Gastroesophageal sphincter (tissue), 4 donors: ENCODE measurements around the gene ACSL6. TPM values are rescaled to one million over a fixed set of nuclear protein-coding genes. Genes with fewer than 3 reads are reported as not detected.

Experiments
- ATAC-seq: fragments of 150-250 bp; one replicate; pipeline ENCODE4 v1.9.1; 2016; ENCODE audit warnings: mild to moderate bottlenecking, moderate library complexity
- H3K27ac ChIP-seq, 4 donors: fragments of 200-600 bp; sonication (generic) in 3 of 4; 1 replicate in 3 of 4; 2 replicates in 1 of 4; pipeline ENCODE4 v1.5.1; 2016 to 2019
- H3K27me3 ChIP-seq: fragments of 200-600 bp; sonication (generic); one replicate; pipeline ENCODE4 v1.5.1; 2019
- H3K36me3 ChIP-seq, 2 donors: fragments of 200-600 bp; sonication (generic); one replicate each; pipeline ENCODE4 v1.5.1; 2019; ENCODE audit warnings: control low read depth in 1 of 2
- H3K4me1 ChIP-seq, 3 donors: fragments of 200-600 bp; sonication (generic); 1 replicate in 2 of 3; 2 replicates in 1 of 3; pipeline ENCODE4 v1.5.1; 2016 to 2019; ENCODE audit warnings: control low read depth in 2 of 3
- H3K4me3 ChIP-seq, 2 donors: fragments of 200-600 bp; sonication (generic); one replicate each; pipeline ENCODE4 v1.5.1; 2019; ENCODE audit warnings: mild to moderate bottlenecking in 1 of 2, moderate library complexity in 1 of 2
- H3K9me3 ChIP-seq, 3 donors: fragments of 200-600 bp; sonication (generic); one replicate each; pipeline ENCODE4 v1.5.1; 2017 to 2019; ENCODE audit warnings: control low read depth in 2 of 3
- EP300 ChIP-seq: sonication (generic); formaldehyde crosslinking; IDR thresholded peaks from one replicate; pipeline ENCODE4 v1.6.1; 2017; ENCODE audit warnings: antibody characterized with exemption, mild to moderate bottlenecking
- POLR2A ChIP-seq, 2 donors: fragments of 450-650 bp; IDR thresholded peaks; one replicate each; pipeline ENCODE4 v1.6.1; 2017; ENCODE audit warnings: antibody characterized with exemption in 2 of 2, mild to moderate bottlenecking in 2 of 2, moderate library complexity in 1 of 2
- POLR2AphosphoS5 ChIP-seq: sonication (generic); formaldehyde crosslinking; IDR thresholded peaks from one replicate; pipeline ENCODE4 v1.6.1; 2017; ENCODE audit warnings: antibody characterized with exemption
- WGBS, 2 donors: methylation state at CpG; one replicate each; pipeline ENCODE4 v1.1.5; 2018; ENCODE audit warnings: low coverage in 1 of 2; 5-methylcytosine and 5-hydroxymethylcytosine counted together
- total RNA-seq, 4 donors: library from RNA; depleted of rRNA; stranded (reverse); fragments of >200 nt; gene quantifications; one replicate each; pipeline ENCODE4 v1.1.0, GENCODE V29; 2016
- TF ChIP-seq, protein P1 (sequence below), 4 experiments: fragments of 200-600 bp in 2 of 4; fragments of 450-650 bp in 2 of 4; sonication (generic) in 1 of 4; IDR thresholded peaks; one replicate each; pipeline ENCODE4 v1.5.1; 2017 to 2019; ENCODE audit warnings: antibody characterized with exemption in 4 of 4, mild to moderate bottlenecking in 2 of 4, moderate library complexity in 2 of 4

ACSL6 gene
- total RNA-seq, 4 donors from 2014 or later: 1.3 to 3.6 (median 2.6) TPM

DNA sequence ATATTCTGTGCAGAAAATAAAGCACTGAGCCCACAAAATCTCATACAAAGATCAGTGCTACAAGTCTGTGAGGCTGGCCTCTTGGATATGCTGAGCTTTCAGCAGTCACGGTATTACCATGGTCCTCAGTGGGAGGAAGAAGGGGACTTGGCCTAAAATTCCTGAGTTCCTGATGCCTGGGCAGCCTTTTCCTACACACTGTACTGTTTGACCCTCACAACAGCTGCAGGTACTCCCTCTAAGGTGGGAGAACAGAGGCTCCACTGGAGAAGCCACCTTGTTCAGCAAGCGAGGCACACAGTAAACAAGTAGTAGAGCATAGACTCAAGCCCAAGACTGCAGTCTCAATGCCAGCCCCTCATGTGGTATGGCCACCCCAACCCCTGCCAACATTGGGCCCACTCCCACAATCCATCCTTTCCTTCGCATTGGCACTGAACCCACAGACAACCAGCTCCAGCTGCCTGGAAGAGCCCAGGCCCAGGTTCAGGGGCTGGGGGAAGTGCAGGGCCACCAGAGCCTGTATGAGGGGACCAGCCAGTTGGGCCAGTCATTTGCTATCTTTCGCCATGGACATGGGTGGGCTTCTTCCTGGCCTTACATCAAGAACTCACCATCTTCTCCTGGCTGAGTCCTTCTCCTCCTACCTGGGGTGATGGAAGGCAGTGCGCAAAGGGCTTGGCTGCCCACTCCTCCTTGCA is 14.3 kb downstream of the ACSL6 start:
- ATAC-seq: no peak
- WGBS, 2 donors: 75% methylated on average over 1 of the region's 5 CpGs; no CpG with 5 or more reads in 1 of the 2 donors
- no peaks in the 10 kb centered on the region for H3K27me3 ChIP-seq

GRCh38 chr5:131996210-131997025 is 15.0 kb downstream of the ACSL6 start:
- no peaks in the 10 kb centered on the region for H3K9me3 ChIP-seq
- WGBS, 2 donors: 67% methylated on average over 1 to 3 of the region's 6 CpGs
- H3K27me3 ChIP-seq: no peaks in the 10 kb centered on the region
- no peak for ATAC-seq
- H3K36me3 ChIP-seq: no peaks in the 10 kb centered on the region
- H3K4me3 ChIP-seq: no peak overlapping the region
- TF ChIP-seq POLR2AphosphoS5 (no peak), POLR2A (IDR thresholded peaks at IDR 0.05) (no peak), EP300 (no peak)
- TF ChIP-seq, protein P1, sequence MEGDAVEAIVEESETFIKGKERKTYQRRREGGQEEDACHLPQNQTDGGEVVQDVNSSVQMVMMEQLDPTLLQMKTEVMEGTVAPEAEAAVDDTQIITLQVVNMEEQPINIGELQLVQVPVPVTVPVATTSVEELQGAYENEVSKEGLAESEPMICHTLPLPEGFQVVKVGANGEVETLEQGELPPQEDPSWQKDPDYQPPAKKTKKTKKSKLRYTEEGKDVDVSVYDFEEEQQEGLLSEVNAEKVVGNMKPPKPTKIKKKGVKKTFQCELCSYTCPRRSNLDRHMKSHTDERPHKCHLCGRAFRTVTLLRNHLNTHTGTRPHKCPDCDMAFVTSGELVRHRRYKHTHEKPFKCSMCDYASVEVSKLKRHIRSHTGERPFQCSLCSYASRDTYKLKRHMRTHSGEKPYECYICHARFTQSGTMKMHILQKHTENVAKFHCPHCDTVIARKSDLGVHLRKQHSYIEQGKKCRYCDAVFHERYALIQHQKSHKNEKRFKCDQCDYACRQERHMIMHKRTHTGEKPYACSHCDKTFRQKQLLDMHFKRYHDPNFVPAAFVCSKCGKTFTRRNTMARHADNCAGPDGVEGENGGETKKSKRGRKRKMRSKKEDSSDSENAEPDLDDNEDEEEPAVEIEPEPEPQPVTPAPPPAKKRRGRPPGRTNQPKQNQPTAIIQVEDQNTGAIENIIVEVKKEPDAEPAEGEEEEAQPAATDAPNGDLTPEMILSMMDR (IDR thresholded peaks at IDR 0.05): no peak
- H3K4me1 ChIP-seq: peaks cover 0 to 9% (median 0%) of the 10 kb centered on the region in 3 donors
- H3K27ac ChIP-seq: no peak overlapping the region

More for the DNA sequence above, 14.3 kb downstream of the ACSL6 start:
- H3K4me1 ChIP-seq: peaks cover 0 to 9% (median 0%) of the 10 kb centered on the region in 3 donors
- H3K4me3 ChIP-seq: no peak overlapping the region
- H3K9me3 ChIP-seq: no peaks in the 10 kb centered on the region
- no peaks in the 10 kb centered on the region for H3K36me3 ChIP-seq
- TF ChIP-seq EP300: no peak
- TF ChIP-seq POLR2A (IDR thresholded peaks at IDR 0.05): no peak
- no peak for TF ChIP-seq POLR2AphosphoS5
- TF ChIP-seq, protein P1 (IDR thresholded peaks at IDR 0.05): no peak
- H3K27ac ChIP-seq: no peak overlapping the region

GRCh38 chr5:131994533-131995226 is 16.8 kb downstream of the ACSL6 start:
- no peak for TF ChIP-seq EP300
- no peak for TF ChIP-seq POLR2A (IDR thresholded peaks at IDR 0.05)
- TF ChIP-seq, protein P1 (IDR thresholded peaks at IDR 0.05): no peak
- no peak for TF ChIP-seq POLR2AphosphoS5
- Histone ChIP-seq H3K27ac (no peak overlapping the region), H3K9me3 (no peaks in the 10 kb centered on the region), H3K27me3 (no peaks in the 10 kb centered on the region), H3K36me3 (no peaks in the 10 kb centered on the region), H3K4me1 (peaks cover 0 to 5% (median 0%) of the 10 kb centered on the region in 3 donors), H3K4me3 (no peak overlapping the region)
- no peak for ATAC-seq
- 80% methylated on average over 1 of the region's 7 CpGs; no CpG with 5 or more reads in 1 of the 2 donors for WGBS, 2 donors

GRCh38 chr5:131994090-131994489 is 17.4 kb downstream of the ACSL6 start:
- no peaks in the 10 kb centered on the region for H3K27me3 ChIP-seq
- no peaks in the 10 kb centered on the region for H3K36me3 ChIP-seq
- WGBS, 2 donors: 84 to 90% methylated on average over 2 to 7 of the region's 7 CpGs
- no peak overlapping the region for H3K4me3 ChIP-seq
- H3K4me1 ChIP-seq: no peaks in the 10 kb centered on the region
- H3K27ac ChIP-seq: no peak overlapping the region
- TF ChIP-seq POLR2AphosphoS5 (no peak), POLR2A (IDR thresholded peaks at IDR 0.05) (no peak), EP300 (no peak)
- TF ChIP-seq, protein P1 (IDR thresholded peaks at IDR 0.05): no peak
- H3K9me3 ChIP-seq: no peaks in the 10 kb centered on the region
- ATAC-seq: no peak
